Measurements from ENCODE around the gene DLGAP4. TPM values are rescaled to one million over a fixed set of nuclear protein-coding genes. Genes with fewer than 3 reads are reported as not detected.
A peak's percentile ranks its signal among the peaks of the same experiment; 100 is the strongest.

Gene DLGAP4
- total and polyA plus RNA-seq, 12 donors, result 34.0 to 74.4 (median 55.6) TPM

DNA sequence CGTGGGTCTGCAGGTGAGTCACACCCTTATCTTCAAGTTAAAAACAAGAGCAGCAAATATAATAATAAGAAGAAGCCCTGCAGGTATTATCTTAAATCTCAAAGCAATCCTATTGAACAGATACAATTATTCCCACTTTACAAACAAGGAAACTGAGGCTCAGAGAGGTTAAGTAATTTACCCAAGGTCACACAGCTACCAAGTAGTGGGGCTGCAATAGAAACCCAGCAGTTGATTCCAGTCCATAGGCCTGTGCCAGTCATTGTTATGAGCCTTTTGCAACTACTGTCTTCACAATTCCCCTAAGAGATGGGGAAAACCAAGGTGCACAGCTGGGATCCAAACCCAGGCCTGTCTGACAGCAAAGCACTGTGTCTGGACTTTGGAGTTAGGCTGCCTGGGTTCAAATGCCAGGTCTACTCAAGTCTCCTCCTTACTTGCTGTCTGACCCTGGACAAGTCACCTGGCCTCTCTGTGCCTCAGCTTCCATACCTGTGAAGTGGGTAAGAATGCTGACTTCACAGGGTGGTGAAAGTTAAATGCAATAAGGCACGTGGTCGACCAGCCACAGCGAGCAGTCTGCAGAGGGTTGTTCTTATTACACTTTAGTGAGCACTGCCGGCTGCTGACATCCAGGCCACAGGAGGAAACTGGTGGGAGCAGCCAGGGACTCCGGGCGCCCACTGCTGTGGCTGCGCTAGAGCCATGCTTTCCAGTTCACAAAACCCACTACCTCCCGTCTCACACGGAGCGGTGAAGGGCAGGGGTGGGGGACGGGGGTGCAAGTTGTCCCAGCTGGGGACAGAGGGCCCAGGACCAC is 241.3 kb downstream of the DLGAP4 start:
- Histone ChIP-seq H3K36me3 (peaks cover 0 to 53% (median 40%) of the 10 kb centered on the region in 9 donors), H3K27ac (no peak overlapping the region), H3K4me3 (no peak overlapping the region), H3K27me3 (no peaks in the 10 kb centered on the region), H3K9me3 (no peaks in the 10 kb centered on the region), H3K4me1 (peaks cover 10 to 87% (median 46%) of the 10 kb centered on the region in 9 donors)
- ATAC-seq (no peak), DNase-seq (no peak)
- intact Hi-C loops (cut with DNase I), result loop anchor here in 1 of 10 donors (10.0 kb wide), 1 partner anchor 83 kb away; no protein-coding TSS in a partner anchor
- TF ChIP-seq, protein P1, sequence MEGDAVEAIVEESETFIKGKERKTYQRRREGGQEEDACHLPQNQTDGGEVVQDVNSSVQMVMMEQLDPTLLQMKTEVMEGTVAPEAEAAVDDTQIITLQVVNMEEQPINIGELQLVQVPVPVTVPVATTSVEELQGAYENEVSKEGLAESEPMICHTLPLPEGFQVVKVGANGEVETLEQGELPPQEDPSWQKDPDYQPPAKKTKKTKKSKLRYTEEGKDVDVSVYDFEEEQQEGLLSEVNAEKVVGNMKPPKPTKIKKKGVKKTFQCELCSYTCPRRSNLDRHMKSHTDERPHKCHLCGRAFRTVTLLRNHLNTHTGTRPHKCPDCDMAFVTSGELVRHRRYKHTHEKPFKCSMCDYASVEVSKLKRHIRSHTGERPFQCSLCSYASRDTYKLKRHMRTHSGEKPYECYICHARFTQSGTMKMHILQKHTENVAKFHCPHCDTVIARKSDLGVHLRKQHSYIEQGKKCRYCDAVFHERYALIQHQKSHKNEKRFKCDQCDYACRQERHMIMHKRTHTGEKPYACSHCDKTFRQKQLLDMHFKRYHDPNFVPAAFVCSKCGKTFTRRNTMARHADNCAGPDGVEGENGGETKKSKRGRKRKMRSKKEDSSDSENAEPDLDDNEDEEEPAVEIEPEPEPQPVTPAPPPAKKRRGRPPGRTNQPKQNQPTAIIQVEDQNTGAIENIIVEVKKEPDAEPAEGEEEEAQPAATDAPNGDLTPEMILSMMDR (IDR thresholded peaks at IDR 0.05), result no peak
- WGBS, 2 donors, result 61 to 68% methylated on average over 12 of the region's 12 CpGs

DNA sequence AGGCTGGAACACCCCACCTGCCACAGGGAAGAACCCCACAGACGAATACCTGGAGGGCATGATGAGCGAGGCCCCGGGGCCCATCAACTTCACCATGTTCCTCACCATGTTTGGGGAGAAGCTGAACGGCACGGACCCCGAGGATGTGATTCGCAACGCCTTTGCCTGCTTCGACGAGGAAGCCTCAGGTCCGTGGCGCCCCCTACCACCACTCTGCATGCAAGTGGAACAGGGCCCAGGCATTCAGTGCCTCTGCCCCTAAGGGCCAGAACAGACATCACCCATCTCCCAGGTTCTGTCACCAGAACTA is 241.8 kb downstream of the DLGAP4 start:
- no peaks in the 10 kb centered on the region for H3K9me3 ChIP-seq
- H3K4me1 ChIP-seq, result peaks cover 8 to 81% (median 41%) of the 10 kb centered on the region in 9 donors
- intact Hi-C loops (cut with DNase I), result loop anchor here in 1 of 10 donors (10.0 kb wide), 1 partner anchor 83 kb away; no protein-coding TSS in a partner anchor
- no peak for DNase-seq
- WGBS, 2 donors, result 54 to 68% methylated on average over 12 of the region's 12 CpGs
- no peak overlapping the region for H3K27ac ChIP-seq
- peaks cover 0 to 53% (median 40%) of the 10 kb centered on the region in 9 donors for H3K36me3 ChIP-seq
- H3K4me3 ChIP-seq, result no peak overlapping the region
- TF ChIP-seq, protein P1 (IDR thresholded peaks at IDR 0.05), result peak in 4 of 9 donors; percentile 7 to 30 (median 22)
- H3K27me3 ChIP-seq, result no peaks in the 10 kb centered on the region
- ATAC-seq, result no peak

DNA sequence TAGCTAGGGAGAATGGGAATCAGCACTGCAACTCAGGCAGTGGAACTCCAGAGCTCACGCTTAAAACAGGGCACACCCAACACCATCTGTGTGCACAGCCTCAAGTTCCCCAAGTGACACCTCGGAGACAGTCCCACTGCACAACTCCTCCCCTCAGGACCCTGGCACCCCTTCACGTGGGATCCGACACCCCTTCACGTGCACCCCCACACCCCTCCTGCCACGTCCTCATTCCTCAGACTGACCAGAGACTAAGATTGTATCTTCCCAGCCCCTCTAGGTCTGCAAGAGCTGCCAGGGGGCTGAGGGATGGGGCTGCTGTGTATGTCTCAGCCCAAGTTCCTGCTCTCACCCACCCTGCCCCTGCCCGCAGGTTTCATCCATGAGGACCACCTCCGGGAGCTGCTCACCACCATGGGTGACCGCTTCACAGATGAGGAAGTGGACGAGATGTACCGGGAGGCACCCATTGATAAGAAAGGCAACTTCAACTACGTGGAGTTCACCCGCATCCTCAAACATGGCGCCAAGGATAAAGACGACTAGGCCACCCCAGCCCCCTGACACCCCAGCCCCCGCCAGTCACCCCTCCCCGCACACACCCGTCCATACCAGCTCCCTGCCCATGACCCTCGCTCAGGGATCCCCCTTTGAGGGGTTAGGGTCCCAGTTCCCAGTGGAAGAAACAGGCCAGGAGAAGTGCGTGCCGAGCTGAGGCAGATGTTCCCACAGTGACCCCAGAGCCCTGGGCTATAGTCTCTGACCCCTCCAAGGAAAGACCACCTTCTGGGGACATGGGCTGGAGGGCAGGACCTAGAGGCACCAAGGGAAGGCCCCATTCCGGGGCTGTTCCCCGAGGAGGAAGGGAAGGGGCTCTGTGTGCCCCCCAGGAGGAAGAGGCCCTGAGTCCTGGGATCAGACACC is 242.8 kb downstream of the DLGAP4 start:
- Histone ChIP-seq H3K27me3 (no peaks in the 10 kb centered on the region), H3K36me3 (peaks cover 0 to 53% (median 40%) of the 10 kb centered on the region in 9 donors), H3K27ac (peak overlapping the region in 9 of 10 donors; percentile 1 to 71 (median 51)), H3K9me3 (no peaks in the 10 kb centered on the region), H3K4me3 (no peak overlapping the region), H3K4me1 (peaks cover 5 to 71% (median 33%) of the 10 kb centered on the region in 9 donors)
- TF ChIP-seq, protein P1 (IDR thresholded peaks at IDR 0.05), result no peak
- ATAC-seq, result peak in 3 of 8 donors; percentile 2 to 3 (median 2)
- 76 to 79% methylated on average over 23 of the region's 23 CpGs for WGBS, 2 donors
- DNase-seq, result no peak
- intact Hi-C loops (cut with DNase I), result loop anchor here in 1 of 10 donors (10.0 kb wide), 1 partner anchor 84 kb away; no protein-coding TSS in a partner anchor

DNA sequence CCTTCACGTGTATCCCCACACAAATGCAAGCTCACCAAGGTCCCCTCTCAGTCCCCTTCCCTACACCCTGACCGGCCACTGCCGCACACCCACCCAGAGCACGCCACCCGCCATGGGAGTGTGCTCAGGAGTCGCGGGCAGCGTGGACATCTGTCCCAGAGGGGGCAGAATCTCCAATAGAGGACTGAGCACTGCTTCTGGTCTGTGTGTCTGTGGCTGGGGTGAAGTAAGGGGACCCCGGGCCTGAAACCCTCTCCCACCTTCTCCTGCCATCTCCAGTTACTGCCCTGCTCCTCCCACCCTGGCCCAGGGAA is 243.4 kb downstream of the DLGAP4 start:
- H3K27ac ChIP-seq, result peak overlapping the region in 9 of 10 donors; percentile 1 to 71 (median 51)
- H3K9me3 ChIP-seq, result no peaks in the 10 kb centered on the region
- peaks cover 0 to 53% (median 40%) of the 10 kb centered on the region in 9 donors for H3K36me3 ChIP-seq
- no peak for DNase-seq
- WGBS, 2 donors, result 81 to 87% methylated on average over 9 of the region's 9 CpGs
- peak in 7 of 8 donors; percentile 1 to 43 (median 3) for ATAC-seq
- H3K4me1 ChIP-seq, result peaks cover 2 to 65% (median 27%) of the 10 kb centered on the region in 9 donors
- intact Hi-C loops (cut with DNase I), result loop anchor here in 1 of 10 donors (10.0 kb wide), 1 partner anchor 85 kb away; no protein-coding TSS in a partner anchor
- H3K4me3 ChIP-seq, result no peak overlapping the region
- TF ChIP-seq, protein P1 (IDR thresholded peaks at IDR 0.05), result no peak
- H3K27me3 ChIP-seq, result no peaks in the 10 kb centered on the region

Data from heart right ventricle (tissue), 16 donors.